AG04450 (cell line): ENCODE results near the gene AMFR. TPM values are rescaled to one million over a fixed set of nuclear protein-coding genes. Genes with fewer than 3 reads are reported as not detected.

Experiments
- CTCF ChIA-PET: fragments of 300-600, 350-600 bp; formaldehyde crosslinking; extraction: SDS; loops from one replicate; lab custom pipeline; 2022; ENCODE audit warnings: antibody characterized with exemption, inconsistent platforms; lab: Charles Lee
- POLR2A ChIA-PET: fragments of 350-600 bp; formaldehyde crosslinking; extraction: SDS; loops from one replicate; lab custom pipeline; 2021; ENCODE audit warnings: antibody characterized with exemption, inconsistent platforms; lab: Yijun Ruan, JAX
- DNase-seq: peaks from one replicate; pipeline ENCODE4 v3.0.0-alpha.2; 2011; ENCODE audit warnings: low read depth, low spot score
- H3K27ac ChIP-seq: one replicate; pipeline ENCODE4 v1.5.1; 2012; ENCODE audit warnings: low read depth, low read length, control low read depth
- H3K27me3 ChIP-seq: one replicate; pipeline ENCODE4 v1.6.0; 2012; ENCODE audit warnings: low read length; ENCODE audit not compliant: control insufficient read depth, insufficient read depth
- H3K4me3 ChIP-seq: 2 replicates; pipeline ENCODE4 v1.5.1; 2011; ENCODE audit warnings: mild to moderate bottlenecking, low read depth, low read length, control low read depth
- H3K9me3 ChIP-seq: 2 replicates; pipeline ENCODE4 v1.5.1; 2012; ENCODE audit warnings: low read length; ENCODE audit not compliant: control insufficient read depth, insufficient read depth
- polyA plus RNA-seq: library from polyadenylated mRNA; depleted of rRNA; stranded (reverse); fragments of >200 nt; gene quantifications from 2 replicates; pipeline ENCODE4 v1.2.3, GENCODE V29; 2011; rRNA removed
- TF ChIP-seq, protein P1 (sequence below): IDR thresholded peaks from 2 replicates; pipeline ENCODE4 v1.5.1; 2011; ENCODE audit warnings: low read depth, low read length, control low read depth, inconsistent platforms

Gene AMFR
- polyA plus RNA-seq, 1 experiment: 77.9 TPM

DNA sequence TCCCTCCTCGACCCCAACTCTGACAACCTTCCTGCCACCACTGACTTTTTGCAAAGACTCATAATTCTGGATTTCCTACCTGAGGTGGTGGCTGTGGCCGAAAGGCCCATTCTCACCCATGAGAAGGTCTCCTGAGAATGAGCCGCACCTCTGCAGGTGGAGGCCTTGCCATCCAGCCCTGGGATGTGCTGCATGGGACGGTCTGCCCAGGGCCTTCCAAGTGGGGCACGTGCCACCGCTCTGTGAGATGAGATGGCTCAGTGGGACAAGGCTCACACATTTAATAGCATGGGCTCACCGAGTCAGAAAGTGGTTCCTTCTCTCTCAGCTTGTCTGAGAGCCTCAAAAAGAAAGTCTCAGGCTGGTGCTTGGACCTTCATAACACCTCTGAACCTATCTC is 112.8 kb downstream of the AMFR start:
- TF ChIP-seq, protein P1, sequence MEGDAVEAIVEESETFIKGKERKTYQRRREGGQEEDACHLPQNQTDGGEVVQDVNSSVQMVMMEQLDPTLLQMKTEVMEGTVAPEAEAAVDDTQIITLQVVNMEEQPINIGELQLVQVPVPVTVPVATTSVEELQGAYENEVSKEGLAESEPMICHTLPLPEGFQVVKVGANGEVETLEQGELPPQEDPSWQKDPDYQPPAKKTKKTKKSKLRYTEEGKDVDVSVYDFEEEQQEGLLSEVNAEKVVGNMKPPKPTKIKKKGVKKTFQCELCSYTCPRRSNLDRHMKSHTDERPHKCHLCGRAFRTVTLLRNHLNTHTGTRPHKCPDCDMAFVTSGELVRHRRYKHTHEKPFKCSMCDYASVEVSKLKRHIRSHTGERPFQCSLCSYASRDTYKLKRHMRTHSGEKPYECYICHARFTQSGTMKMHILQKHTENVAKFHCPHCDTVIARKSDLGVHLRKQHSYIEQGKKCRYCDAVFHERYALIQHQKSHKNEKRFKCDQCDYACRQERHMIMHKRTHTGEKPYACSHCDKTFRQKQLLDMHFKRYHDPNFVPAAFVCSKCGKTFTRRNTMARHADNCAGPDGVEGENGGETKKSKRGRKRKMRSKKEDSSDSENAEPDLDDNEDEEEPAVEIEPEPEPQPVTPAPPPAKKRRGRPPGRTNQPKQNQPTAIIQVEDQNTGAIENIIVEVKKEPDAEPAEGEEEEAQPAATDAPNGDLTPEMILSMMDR: no peak
- no peaks in the 10 kb centered on the region; the same call in 1 of the 2 replicates for H3K9me3 ChIP-seq
- DNase-seq: no peak
- no peak overlapping the region for H3K27ac ChIP-seq
- ChIA-PET POLR2A (no interaction called here), CTCF (no interaction called here)
- H3K27me3 ChIP-seq: peaks cover 15% of the 10 kb centered on the region
- no peak overlapping the region for H3K4me3 ChIP-seq

DNA sequence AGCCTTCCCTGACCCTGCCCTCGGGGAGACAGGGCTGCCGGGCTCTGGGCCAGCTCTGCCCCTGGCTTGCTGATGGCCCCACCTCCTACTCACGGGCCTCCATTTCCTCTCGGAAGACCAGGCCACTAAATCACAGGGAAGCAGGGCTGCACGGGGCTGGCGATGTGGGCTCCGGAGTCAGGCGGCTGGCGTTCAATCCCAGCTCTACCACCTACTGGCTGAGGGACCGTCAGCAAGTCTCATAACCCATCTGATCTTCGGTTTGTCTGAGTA is 113.4 kb downstream of the AMFR start:
- H3K4me3 ChIP-seq: no peak overlapping the region
- ChIA-PET POLR2A (no interaction called here), CTCF (no interaction called here)
- TF ChIP-seq, protein P1: no peak
- H3K27me3 ChIP-seq: peaks cover 15% of the 10 kb centered on the region
- DNase-seq: no peak
- no peaks in the 10 kb centered on the region; the same call in 1 of the 2 replicates for H3K9me3 ChIP-seq
- H3K27ac ChIP-seq: no peak overlapping the region

Other genes starting within 250 kb of the AMFR start
- 0.01 and 0.04 TPM in 2 replicates for gene GNAO1, start 234.1 kb downstream of the AMFR start, polyA plus RNA-seq
- gene NUDT21, start 25.8 kb upstream of the AMFR start, polyA plus RNA-seq: 111 and 124 TPM in 2 replicates
- 65.5 and 89.0 TPM in 2 replicates for gene OGFOD1, start 26.0 kb upstream of the AMFR start, polyA plus RNA-seq
- gene BBS2, start 94.5 kb upstream of the AMFR start, polyA plus RNA-seq: 49.7 and 53.6 TPM in 2 replicates
- gene MT4, start 139.5 kb upstream of the AMFR start, polyA plus RNA-seq: not detected in 2 replicates
- not detected in 2 replicates for gene MT3, start 164.0 kb upstream of the AMFR start, polyA plus RNA-seq
- gene MT2A, start 183.0 kb upstream of the AMFR start, polyA plus RNA-seq: 82.6 and 146 TPM in 2 replicates
- 153 and 250 TPM in 2 replicates for gene MT1E, start 200.2 kb upstream of the AMFR start, polyA plus RNA-seq
- 0.10 and 0.38 TPM in 2 replicates for gene MT1M, start 207.1 kb upstream of the AMFR start, polyA plus RNA-seq
- gene MT1A, start 213.1 kb upstream of the AMFR start, polyA plus RNA-seq: 0.66 TPM in 1 of 2 replicates, not detected in the other
- not detected in 2 replicates for gene MT1B, start 226.3 kb upstream of the AMFR start, polyA plus RNA-seq
- gene MT1F, start 232.4 kb upstream of the AMFR start, polyA plus RNA-seq: 0.21 and 0.35 TPM in 2 replicates
- gene MT1G, start 242.5 kb upstream of the AMFR start, polyA plus RNA-seq: not detected in 2 replicates
- not detected in 2 replicates for gene MT1H, start 244.3 kb upstream of the AMFR start, polyA plus RNA-seq